HG02885 (cell line): Measurements from ENCODE around the gene UBL4A.

Experiments used
- ATAC-seq: cut with Tn5 transposase; IDR thresholded peaks from one replicate; pipeline ENCODE4 v1.9.1; 2021; ENCODE audit warnings: mild to moderate bottlenecking; ENCODE audit not compliant: unreplicated experiment, poor library complexity

The UBL4A gene

DNA sequence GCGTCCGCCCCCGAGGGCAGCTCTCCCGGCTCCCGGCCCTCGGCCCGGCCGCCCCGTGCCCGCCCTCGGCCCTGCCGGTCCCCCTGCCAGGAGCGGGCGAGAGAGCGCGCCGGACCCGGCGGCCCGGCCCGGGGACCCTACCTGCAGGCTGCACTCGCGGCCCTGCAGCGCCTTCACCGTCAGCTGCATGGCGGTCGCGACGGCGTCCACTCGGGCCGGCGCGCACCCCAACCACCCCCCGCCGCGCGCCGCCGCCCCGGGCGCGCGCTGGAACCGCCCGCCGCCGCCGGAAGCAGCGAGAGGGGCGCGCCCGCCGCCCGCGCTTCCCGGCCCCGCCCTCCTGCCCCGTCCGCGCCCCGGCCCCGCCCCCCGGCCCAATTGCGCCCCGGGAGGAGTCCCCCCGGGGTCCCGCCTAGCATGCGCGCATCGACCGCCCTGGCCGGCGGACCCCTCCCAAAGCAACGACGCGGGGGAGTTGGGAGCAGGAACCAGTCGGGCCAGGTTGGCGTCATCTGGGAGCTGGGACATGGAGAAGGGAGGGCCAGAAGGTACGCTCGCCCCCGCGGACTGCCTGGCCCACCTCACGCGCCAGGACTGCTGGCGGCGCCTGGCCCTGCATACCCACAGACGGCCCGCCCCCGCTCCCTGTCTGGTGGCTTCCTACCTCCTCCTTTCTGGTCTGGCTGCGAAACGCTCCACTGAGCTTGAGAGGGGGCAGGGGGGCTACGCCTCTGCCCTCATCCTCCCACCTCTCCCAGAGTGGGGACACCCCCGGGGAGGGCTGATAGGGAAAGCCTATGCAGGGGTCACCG, at the start of gene UBL4A:
TSS of gene UBL4A (minus strand) at position 220 of the 812 bp plus-strand sequence. CDS start at position 189, 31 bp downstream.
- peak; percentile 29 for ATAC-seq

DNA sequence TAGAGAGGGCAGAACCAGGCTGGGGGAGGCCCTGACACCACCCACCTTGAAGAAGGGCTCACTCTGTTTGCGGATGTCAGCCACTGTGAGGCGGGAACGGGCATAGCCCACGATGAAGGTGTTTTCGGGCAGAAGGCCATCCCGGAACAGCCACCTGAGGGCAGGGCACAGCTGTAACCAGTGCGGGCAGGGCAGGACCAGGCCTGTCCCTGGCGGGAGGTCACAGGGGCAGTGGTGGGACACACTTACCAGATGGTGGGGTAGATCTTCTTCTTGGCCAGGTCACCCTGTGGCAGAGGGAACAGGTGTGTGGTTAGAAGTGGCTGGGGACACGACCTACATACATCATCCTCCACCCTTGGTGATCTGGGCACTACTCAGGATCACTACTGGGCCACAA, 49.5 kb upstream of the UBL4A start:
- no peak for ATAC-seq

DNA sequence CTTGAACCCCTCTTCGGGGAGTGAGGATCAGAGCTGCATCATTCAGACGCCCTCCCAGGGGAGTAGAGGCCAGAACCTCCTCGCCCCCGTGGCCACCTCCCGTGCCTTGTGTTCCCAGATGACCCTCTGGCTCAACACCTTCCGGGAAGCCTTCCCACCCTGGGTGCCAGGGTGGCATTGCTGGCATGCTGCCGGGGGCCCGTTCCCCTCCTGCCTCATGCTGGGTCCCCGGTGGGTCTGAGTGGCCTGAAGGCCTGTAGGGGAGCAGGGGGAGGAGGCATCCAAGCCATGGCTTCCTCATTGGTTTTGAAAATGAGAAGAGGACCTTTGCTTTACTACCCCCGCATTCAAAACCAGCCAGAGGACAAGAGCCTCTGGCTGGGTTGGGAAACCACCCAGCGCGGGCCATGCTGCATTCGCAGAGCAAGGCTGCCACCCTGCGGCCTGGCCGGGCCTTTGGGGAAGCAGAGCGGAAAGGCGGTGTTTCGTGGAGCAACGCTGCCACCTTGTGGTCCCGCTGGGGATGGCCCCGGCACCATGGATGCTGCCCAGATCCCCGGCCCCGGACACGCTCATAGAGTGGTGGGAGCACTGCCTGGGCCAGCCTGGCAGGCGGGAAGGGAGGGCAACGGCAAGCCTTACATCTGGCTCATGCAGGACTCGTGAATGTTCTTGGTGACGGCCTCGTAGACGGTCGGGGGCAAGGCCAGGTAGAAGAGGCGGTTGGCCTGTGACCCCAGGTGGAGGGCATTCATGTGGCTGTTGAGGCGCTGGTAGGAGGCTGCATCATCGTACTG, 48.3 kb upstream of the UBL4A start:
- peak; percentile 94 for ATAC-seq

DNA sequence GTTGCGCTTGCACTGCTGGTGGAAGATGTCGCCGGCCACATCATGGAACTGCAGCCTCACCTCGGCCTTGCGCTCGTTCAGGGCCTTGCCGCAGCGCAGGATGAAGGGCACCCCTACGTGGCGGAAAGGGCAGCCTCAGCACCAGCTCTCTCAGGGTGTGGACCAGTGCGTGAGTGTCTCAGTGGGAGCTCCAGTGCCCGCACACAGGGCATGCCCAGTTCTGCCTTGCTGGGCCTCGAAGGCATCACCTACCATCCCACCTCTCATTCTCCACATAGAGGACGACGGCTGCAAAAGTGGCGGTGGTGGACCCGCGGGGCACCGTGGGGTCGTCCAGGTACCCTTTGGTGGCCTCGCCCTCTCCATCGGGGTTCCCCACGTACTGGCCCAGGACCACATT, 46.3 kb upstream of the UBL4A start:
- no peak for ATAC-seq

DNA sequence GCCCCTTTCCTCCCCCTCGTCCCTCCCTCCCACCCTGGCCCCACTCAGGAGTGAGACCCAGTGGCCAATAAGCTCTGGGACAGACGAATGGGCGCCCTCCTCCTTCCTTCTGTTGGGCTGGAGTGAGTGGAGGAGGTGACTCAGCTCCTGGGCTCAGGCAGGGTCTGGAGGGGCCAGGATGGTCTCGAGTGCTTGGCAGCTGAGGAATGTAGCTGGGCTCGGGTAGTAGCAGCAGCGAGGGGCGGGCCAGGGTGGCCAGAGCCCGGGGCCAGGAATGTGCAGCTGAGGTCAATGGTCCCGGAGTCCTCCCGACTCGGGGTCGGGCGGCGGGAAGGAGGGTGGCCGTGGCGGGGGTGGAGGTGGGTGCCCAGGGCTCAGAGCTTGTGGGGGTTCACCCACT, 45.2 kb upstream of the UBL4A start:
- no peak for ATAC-seq

DNA sequence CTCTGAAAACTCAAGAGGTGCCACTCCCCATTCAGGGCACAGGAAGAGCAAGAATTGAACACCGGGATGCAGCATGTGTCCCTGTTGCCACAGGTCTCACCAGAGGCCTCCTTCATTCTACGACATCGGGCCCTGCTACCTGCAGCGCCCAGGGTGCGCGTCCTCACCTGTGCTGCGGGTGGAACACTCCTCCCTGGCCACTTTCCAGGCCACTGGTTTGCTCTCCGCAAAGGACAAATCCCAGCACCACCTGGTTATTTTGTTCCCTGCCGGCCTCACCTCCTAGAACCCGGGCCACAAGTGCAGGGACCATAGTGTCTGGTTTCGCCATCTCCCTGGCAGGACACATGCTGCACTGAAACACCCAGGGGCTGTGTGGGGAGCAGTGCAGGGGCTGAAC, 43.9 kb upstream of the UBL4A start:
- ATAC-seq = no peak

DNA sequence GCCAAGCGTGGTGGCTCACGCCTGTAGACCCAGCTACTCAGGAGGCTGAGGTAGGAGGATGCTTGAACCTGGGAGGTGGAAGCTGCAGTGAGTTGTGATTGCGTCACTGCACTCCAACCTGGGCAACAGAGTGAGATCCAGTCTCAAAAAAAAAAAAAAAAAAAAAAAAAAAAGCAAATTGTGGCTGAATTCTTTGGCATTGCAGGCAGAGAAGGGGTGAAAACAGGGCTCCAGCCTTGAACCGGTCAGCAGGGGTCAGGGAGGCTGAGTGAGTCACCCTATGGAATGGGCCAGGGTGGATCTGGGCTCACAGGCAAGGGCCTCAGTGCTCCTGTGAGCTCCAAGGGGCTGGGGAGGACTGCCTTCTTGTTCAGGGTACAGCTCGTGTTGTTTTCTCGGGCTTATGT, 42.8 kb upstream of the UBL4A start:
- no peak for ATAC-seq

DNA sequence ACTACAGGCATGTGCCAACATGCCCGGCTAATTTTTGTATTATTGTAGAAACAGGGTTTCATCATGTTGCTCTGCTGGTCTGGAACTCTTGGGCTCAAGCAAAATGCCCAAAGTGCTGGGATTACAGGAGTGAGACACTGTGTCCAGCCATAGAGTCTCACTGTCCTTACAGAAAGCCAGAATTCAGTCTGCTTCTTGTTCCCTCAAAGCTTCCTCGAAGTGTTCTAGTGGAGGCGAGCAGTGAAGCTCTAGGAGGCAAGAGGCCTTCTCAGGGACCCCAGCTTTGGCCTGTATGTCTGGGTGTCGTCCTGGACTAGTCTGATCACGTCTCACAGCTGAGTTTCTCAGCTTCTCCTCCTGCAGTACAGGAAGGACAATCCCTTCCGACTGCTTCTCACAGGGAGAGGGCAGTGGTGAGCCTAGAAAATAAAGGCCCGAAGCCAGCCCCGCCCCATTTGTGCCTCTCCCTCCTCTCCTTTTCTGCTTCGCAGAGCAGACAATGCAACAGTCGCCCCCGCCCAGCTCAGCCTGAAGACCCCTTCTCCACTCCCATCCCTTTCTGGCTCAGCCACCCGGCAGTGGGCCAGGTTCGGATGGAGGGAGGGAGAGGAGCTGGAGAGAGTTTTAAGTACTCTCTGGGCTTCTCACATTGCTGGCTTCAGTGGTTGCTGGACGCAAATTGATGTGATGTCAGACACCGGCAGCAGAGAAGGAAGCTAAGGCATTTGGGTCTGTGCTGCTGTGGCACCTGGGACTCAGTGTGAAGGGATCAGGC, 40.7 kb upstream of the UBL4A start:
- peak; percentile 78 for ATAC-seq

DNA sequence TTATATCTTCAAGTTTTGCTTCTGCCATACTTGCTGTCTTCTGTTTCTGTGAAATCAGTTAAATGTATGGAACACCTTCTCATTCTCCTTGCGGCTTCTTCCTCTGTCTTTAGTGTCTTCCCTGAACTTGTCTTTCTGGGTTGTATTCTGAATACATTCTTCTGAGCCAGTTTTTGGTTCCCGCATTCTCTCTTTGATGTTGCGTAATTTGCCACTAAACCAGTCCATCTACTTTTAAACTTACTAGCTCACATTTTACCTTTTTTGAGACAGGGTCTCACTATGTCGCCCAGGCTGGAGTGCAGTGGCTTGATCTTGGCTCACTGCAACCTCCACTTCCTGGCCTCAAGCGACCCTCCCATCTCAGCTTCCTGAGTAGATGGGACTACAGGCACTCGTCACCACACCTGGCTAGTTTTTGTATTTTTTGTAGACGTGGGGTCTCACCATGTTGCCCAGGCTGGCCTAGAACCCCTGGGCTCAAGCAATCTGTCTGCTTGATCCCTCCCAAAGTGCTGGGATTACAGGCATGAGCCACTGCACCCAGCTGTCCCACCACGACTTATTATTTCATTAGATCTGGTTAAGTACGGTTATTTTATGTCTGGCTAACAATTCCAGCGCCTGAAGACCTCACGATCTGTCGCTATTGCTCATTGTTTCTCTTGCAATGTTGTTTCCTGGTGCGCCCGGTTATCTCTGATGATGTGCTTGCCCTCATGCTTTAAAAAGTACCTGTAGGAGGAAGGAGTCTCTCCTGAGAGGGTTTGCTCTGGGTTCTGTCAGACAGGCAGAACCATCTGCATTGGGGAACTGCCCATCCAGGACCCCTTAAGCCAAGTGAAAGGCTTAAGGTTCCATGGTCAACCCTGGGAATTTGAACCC, 39.4 kb upstream of the UBL4A start:
- ATAC-seq = no peak

DNA sequence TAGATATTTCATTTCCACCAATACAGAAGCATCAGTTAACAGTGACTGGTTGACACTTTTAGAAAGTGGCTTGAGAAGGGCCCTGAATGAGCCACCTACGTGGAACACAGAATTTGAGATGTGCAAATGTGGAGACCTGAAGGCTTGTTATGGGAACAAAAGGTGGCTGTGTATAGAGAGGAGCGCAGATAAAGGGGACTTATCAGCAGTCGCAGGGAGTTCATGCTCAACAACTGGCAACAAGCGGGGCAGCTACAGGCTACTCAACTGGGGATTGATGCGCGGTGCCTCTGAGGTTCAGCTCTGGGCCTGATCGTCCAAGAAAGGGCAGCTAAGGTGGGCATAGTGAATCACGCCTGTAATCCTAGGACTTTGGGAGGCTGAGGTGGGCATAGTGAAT, 33.0 kb upstream of the UBL4A start:
- ATAC-seq = no peak

DNA sequence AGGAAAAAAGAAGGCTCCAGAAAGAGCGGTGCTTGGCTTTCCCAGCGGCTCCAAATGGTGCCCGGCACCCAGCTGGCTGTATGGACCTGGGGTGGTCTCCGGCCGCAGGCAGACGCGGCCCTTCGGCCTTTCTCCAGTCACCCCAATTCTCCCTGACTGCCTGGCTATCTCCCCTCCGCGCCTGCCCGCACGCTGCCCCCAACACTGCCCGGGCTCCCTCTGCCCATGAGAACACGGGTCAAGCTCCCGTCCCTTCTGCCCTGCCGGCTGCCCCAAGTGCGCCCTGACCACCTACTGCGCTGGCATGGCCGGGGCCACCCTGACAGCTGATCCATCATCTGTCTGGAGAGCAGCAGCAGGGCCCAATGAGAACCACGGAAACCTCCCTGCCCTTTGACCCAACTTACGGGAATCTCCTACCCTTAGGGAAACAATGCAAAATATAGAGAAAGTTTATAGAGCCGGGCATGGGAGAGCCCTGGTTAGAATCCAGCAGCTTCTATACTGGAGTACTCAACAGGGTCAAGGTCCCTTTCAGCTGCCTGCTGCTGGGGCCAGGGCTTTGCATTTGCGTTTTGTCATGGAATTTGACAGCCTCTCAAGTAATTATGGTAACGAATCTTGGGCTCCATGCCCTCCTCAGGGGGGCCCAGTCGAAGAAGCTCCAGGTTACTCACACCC, 30.8 kb upstream of the UBL4A start:
- ATAC-seq = no peak

DNA sequence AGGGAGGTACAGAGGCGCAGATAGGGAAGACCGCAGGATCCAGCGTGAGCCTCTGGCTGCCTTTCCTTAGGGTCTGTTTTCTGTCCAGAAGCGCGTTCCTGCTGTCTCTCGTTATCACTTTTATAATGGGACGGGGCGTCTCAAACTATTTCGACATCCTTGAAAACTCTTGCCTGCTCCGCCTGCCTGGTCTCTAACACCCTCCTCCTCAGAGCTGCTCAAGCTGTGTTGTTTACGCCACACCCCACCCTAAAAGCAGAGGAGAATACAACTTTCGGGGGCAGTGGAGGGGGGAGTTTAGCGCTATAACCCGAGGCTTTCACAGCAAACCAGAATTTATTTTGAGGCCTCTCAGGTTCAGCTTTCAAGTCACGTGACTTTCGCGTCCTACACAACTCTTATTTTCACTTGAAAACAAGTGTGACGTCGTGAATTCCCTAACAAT, 30.3 kb upstream of the UBL4A start:
- no peak for ATAC-seq

DNA sequence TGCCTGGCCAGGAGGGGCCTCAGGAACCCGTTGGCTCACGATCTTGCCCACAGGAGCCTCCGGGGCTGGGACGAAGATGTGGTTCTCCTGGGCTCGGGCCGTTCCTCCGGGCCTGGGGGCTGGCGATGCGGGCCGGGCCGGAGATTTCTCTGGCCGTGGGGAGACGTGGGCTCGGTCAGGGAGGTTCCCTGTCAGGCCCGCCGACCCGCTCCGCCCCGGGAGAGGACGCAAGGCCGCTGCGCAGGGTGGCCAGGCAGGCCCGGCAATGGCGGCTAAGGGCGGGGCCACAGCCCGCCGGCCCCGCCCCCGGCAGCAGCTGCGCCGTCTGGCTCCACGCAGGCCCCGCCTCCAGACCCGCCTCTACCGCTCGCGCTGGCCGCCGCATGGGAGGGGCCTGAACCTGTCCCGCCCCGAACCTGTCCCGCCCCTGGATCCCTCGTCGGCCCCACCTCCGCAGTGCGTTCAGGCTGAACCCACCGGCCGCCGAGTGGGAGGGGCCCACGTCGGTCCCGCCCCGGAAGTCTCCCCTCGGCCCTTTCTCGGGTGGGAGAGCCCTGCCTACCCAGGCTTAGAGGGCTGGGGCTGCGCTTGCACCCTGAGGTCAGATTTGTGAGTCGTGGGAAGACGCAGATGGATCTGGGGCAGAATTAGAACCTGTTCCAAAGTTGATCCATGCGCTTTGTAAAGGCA, 29.7 kb upstream of the UBL4A start, which contains the start of gene FAM3A:
TSS of gene FAM3A (minus strand) at position 267 of the 690 bp plus-strand sequence. CDS start 460 bp downstream, outside the sequence.
- peak; percentile 93 for ATAC-seq

DNA sequence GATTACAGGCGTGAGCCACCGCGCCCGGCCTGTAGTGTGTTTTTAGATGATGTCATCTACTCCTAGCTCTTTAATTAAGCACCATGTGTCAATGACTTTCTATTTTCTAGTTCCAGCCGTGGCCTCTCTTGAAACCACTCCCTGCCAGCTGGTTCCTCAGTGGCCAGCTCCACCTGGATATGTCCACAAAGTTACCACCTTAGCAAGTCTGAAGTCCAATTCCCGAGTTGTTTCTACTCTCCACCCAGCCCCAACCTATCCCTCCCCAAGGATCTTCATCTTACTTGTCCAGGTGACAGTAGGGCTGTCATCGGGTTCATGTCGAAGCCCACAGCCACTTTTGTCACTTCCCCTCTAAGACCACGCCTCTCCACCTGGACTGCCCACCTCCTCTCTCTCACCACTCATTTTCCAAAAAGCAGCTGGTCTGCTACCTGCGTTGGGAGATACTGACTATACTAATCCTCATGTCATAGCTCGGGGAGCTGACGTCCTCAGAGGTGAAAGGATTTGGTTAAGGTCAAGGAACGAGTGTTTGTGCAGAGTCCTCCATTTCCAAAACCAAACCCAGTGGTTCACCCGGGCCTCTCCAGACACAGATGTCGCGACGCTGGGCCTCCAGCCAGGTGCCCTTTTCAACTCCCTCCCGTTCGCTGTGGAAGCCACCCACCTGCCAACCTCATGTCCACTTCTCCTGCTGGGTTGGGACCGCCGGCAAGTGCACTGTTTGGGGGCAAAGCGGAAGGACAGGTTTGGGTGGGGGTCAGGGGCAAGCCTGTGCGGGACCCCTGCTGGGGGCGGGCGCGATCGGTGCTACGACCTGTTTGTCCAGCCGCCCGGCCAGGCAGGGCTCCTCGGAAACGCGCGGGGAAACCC, 28.9 kb upstream of the UBL4A start:
- ATAC-seq = no peak

DNA sequence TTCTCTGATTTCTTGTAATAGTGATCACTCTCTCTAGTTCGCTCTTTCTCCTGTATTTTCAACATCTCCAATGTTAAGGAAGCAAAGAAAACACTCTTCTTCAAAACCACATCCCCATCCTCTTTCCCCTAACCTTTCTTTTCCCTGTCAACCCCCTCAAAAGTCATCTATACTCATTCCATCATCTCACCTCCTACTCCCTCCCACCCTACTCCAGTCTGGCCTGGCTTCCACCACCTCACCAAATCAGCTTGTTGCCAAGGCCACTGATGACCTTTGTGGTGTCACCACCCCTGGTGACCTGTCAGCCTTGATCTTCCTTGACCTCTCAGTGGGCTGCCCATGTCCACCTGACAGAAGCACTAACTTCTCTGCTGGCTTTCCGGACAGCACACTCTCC, 27.3 kb upstream of the UBL4A start:
- ATAC-seq = no peak

DNA sequence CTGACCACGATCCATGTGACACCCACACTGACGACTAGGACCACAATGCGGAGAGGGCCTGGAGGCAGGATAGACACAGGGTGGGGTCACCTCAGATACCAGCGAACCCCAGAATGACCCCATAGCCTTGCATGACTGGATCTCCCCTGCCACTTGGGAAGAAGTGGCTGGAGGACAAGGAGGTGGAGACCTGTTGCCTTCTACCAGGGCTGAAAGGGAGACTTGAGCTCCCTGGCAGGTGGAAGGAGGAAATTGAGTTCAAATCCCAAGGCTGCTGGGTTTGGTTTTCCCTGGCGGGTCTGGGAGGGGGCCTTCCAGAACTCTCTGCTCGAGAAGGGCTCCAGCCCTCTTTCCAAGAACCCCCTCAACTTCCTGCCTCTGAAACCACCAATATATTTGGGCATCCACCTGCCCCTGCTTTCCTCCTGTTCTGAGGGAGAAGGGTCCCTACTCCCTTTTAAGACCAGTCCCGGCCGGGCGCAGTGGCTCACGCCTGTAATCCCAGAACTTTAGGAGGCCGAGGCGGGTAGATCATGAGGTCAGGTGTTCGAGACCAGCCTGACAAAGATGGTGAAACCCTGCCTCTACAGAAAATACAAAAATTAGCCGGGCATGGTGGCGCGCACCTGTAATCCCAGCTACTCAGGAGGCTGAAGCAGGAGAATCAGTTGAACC, 26.6 kb upstream of the UBL4A start:
- ATAC-seq = no peak

DNA sequence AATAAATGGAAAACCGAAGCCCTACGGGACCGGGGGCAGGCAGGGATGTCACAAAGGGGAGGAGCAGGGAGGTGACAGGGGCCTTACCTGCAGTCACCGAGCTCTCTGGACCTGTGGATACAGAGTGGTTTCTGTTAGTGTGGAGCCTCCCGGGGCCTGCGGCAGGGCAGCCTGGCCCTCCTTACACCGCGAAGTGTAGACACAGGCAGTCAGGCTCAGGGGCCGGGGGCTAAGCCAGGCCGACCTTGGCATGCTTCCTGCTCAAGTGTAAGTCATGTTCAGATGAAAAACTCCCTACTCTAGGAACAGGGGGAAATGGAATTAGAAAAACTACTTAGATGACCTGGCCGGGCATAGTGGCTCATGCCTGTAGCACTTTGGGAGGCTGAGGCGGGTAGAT, 25.3 kb upstream of the UBL4A start:
- ATAC-seq = no peak
